NB4 (cell line): ENCODE data around the gene CEP162.

Experiments used
- CTCF ChIP-seq: IDR thresholded peaks from one replicate; pipeline ENCODE4 v1.5.1; 2012; ENCODE audit warnings: low read depth, low read length
- MYC ChIP-seq: IDR thresholded peaks from 2 replicates; pipeline ENCODE4 v1.6.1; 2011; ENCODE audit warnings: low read depth, low read length
- POLR2A ChIP-seq: IDR thresholded peaks from 2 replicates; pipeline ENCODE4 v1.6.1; 2011; ENCODE audit warnings: mild to moderate bottlenecking; ENCODE audit not compliant: insufficient read length; ENCODE audit errors: extremely low read depth

GRCh38 chr6:84086056-84086455 lies 141.4 kb downstream of the CEP162 start:
- TF ChIP-seq CTCF (no peak), POLR2A (no peak), MYC (no peak)
